H1 (cell line): ENCODE results near the gene SLC66A1. TPM values are rescaled to one million over a fixed set of nuclear protein-coding genes. Genes with fewer than 3 reads are reported as not detected.

Experiments used
- CTCF ChIA-PET: fragments of 300-600 bp; sonication (Branson Sonifier 250); formaldehyde crosslinking; loops from one replicate; lab custom pipeline; 2021; ENCODE audit not compliant: partially characterized antibody; lab: Charles Lee
- POLR2A ChIA-PET: fragments of 300-600 bp; sonication (Branson Sonifier 250); formaldehyde crosslinking; loops from one replicate; lab custom pipeline; 2021; ENCODE audit warnings: inconsistent platforms; ENCODE audit not compliant: partially characterized antibody; lab: Charles Lee
- DNase-seq, 2 experiments: peaks; one replicate each; pipeline versions ENCODE4 v3.0.0 to v3.0.0-alpha.2; 2010 to 2022; ENCODE audit warnings: low spot score in 2 of 2, low read depth in 1 of 2, mixed read lengths in 1 of 2
- FAIRE-seq: peaks from 2 replicates; lab custom pipeline; 2011; peaks lifted over from hg19 to GRCh38; lab: Jason Lieb, UNC
- H2AFZ ChIP-seq: 2 replicates; pipeline ENCODE4 v1.8.1; 2012; ENCODE audit warnings: low read length, inconsistent platforms
- H2AK5ac ChIP-seq: 2 replicates; pipeline ENCODE4 v1.6.1; 2013; ENCODE audit warnings: low read depth, low read length
- H2BK120ac ChIP-seq: replicated peaks from 2 replicates; pipeline ENCODE3; 2013; ENCODE audit warnings: low read depth, low read length, inconsistent platforms
- H2BK12ac ChIP-seq: 2 replicates; pipeline ENCODE4 v1.6.1; 2013; ENCODE audit warnings: low read depth, low read length
- H2BK15ac ChIP-seq: 2 replicates; pipeline ENCODE4 v1.6.1; 2013; ENCODE audit warnings: low read length
- H2BK20ac ChIP-seq: 2 replicates; pipeline ENCODE4 v1.6.1; 2013; ENCODE audit warnings: low read length
- H2BK5ac ChIP-seq: 2 replicates; pipeline ENCODE4 v1.6.1; 2013; ENCODE audit warnings: low read depth, low read length
- H3K14ac ChIP-seq: 2 replicates; pipeline ENCODE4 v1.6.1; 2013; ENCODE audit warnings: inconsistent platforms; ENCODE audit not compliant: insufficient read length
- H3K18ac ChIP-seq: 2 replicates; pipeline ENCODE4 v1.6.1; 2013; ENCODE audit warnings: low read length; ENCODE audit errors: extremely low read depth
- H3K23ac ChIP-seq: 2 replicates; pipeline ENCODE4 v1.6.1; 2013; ENCODE audit warnings: inconsistent platforms; ENCODE audit not compliant: insufficient read length
- H3K23me2 ChIP-seq: 2 replicates; pipeline ENCODE4 v1.6.1; 2013; ENCODE audit warnings: low read depth, low read length
- H3K27ac ChIP-seq: 2 replicates; pipeline ENCODE4 v1.6.1; 2011; ENCODE audit warnings: low read depth, low read length, inconsistent platforms
- H3K27me3 ChIP-seq, 4 experiments: replicated peaks in 1 of 4; 1 replicate in 1 of 4; 2 replicates in 3 of 4; pipeline versions ENCODE4 v1.6.1 to v1.8.1; 2011 to 2013; ENCODE audit warnings: low read length in 3 of 4, mild to moderate bottlenecking in 3 of 4, inconsistent platforms in 2 of 4, mixed read lengths in 2 of 4, moderate library complexity in 1 of 4; ENCODE audit not compliant: control insufficient read depth in 3 of 4, insufficient read depth in 3 of 4; ENCODE audit errors: extremely low read depth in 1 of 4
- H3K36me3 ChIP-seq, 4 experiments: 2 replicates each; pipeline versions ENCODE4 v1.6.1 to v1.8.1; 2011 to 2013; ENCODE audit warnings: mild to moderate bottlenecking in 4 of 4, low read length in 3 of 4, moderate library complexity in 2 of 4, control low read depth in 1 of 4, inconsistent platforms in 1 of 4; ENCODE audit not compliant: insufficient read depth in 4 of 4, control insufficient read depth in 2 of 4
- H3K4ac ChIP-seq: replicated peaks from 2 replicates; pipeline ENCODE3; 2013; ENCODE audit warnings: low read length, low read depth, mixed read lengths, inconsistent platforms; ENCODE audit not compliant: insufficient read length
- H3K4me1 ChIP-seq, 4 experiments: replicated peaks in 1 of 4; 1 replicate in 1 of 4; 2 replicates in 3 of 4; pipeline versions ENCODE4 v1.6.1 to v1.8.1; 2011 to 2013; ENCODE audit warnings: low read length in 3 of 4, inconsistent platforms in 2 of 4, mixed read lengths in 1 of 4; ENCODE audit not compliant: insufficient read depth in 4 of 4, control insufficient read depth in 3 of 4
- H3K4me2 ChIP-seq, 2 experiments: 2 replicates each; pipeline versions ENCODE4 v1.6.1 to v1.8.1; 2011 to 2013; ENCODE audit warnings: low read depth in 2 of 2, low read length in 2 of 2, control low read depth in 1 of 2, inconsistent platforms in 1 of 2, mild to moderate bottlenecking in 1 of 2; ENCODE audit not compliant: insufficient read depth in 1 of 2
- H3K4me3 ChIP-seq, 4 experiments: fragments of 200-600, 300-600 bp in 1 of 4; sonication (generic), shearing (Covaris generic), sonication (Bioruptor Twin) in 1 of 4; 2 replicates each; pipeline versions ENCODE4 v1.5.1 to v1.8.1; 2011 to 2016; ENCODE audit warnings: low read length in 4 of 4, low read depth in 3 of 4, control low read depth in 2 of 4, inconsistent platforms in 2 of 4, mild to moderate bottlenecking in 2 of 4, mixed read lengths in 1 of 4, moderate library complexity in 1 of 4; ENCODE audit not compliant: insufficient read depth in 2 of 4; ENCODE audit errors: extremely low read depth in 1 of 4
- H3K56ac ChIP-seq: replicated peaks from 2 replicates; pipeline ENCODE3; 2013; ENCODE audit warnings: low read depth, mild to moderate bottlenecking, mixed read lengths, low read length, inconsistent platforms; ENCODE audit not compliant: insufficient read length
- H3K79me1 ChIP-seq: 2 replicates; pipeline ENCODE4 v1.6.1; 2013; ENCODE audit warnings: low read depth, low read length, control low read depth
- H3K79me2 ChIP-seq, 2 experiments: 2 replicates each; pipeline versions ENCODE4 v1.6.1 to v1.8.1; 2012 to 2013; ENCODE audit warnings: low read length in 2 of 2, mild to moderate bottlenecking in 2 of 2, inconsistent platforms in 1 of 2; ENCODE audit not compliant: insufficient read depth in 2 of 2, control insufficient read depth in 1 of 2
- H3K9ac ChIP-seq, 4 experiments: replicated peaks in 1 of 4; 1 replicate in 1 of 4; 2 replicates in 3 of 4; pipeline versions ENCODE4 v1.6.1 to v1.8.1; 2011 to 2013; ENCODE audit warnings: low read depth in 3 of 4, low read length in 3 of 4, control low read depth in 2 of 4, mild to moderate bottlenecking in 2 of 4, moderate library complexity in 2 of 4, inconsistent platforms in 1 of 4; ENCODE audit errors: extremely low read depth in 1 of 4
- H3K9me3 ChIP-seq, 2 experiments: 2 replicates each; pipeline versions ENCODE4 v1.6.1 to v1.8.1; 2012 to 2013; ENCODE audit warnings: mild to moderate bottlenecking in 2 of 2, moderate library complexity in 2 of 2, control low read depth in 1 of 2, inconsistent platforms in 1 of 2, low read depth in 1 of 2, low read length in 1 of 2, mixed read lengths in 1 of 2; ENCODE audit not compliant: insufficient read depth in 2 of 2
- H4K20me1 ChIP-seq, 2 experiments: replicated peaks in 1 of 2; 2 replicates each; pipeline versions ENCODE3 to v1.8.1; 2011 to 2013; ENCODE audit warnings: inconsistent platforms in 2 of 2, low read length in 2 of 2, mild to moderate bottlenecking in 1 of 2; ENCODE audit not compliant: insufficient read depth in 2 of 2, control insufficient read depth in 1 of 2
- H4K5ac ChIP-seq: 2 replicates; pipeline ENCODE4 v1.6.1; 2013; ENCODE audit warnings: low read length, low read depth, mixed read lengths, inconsistent platforms; ENCODE audit not compliant: insufficient read length
- H4K8ac ChIP-seq: 2 replicates; pipeline ENCODE4 v1.8.0; 2013; ENCODE audit warnings: mild to moderate bottlenecking, moderate library complexity, low read length, inconsistent platforms; ENCODE audit not compliant: insufficient read depth; ENCODE audit errors: extremely low read depth
- H4K91ac ChIP-seq: replicated peaks from 2 replicates; pipeline ENCODE3; 2013; ENCODE audit warnings: low read length, mixed read lengths, inconsistent platforms; ENCODE audit not compliant: insufficient read length
- BCL11A ChIP-seq, 2 experiments: IDR thresholded peaks; one replicate each; pipeline ENCODE4 v1.6.1; 2011; ENCODE audit warnings: low read depth in 2 of 2, low read length in 2 of 2, mild to moderate bottlenecking in 2 of 2
- CBX5 ChIP-seq: fragments of 300-800, 300-1000 bp; sonication (generic); IDR thresholded peaks from 2 replicates; pipeline ENCODE4 v1.7.1; 2016; ENCODE audit warnings: antibody characterized with exemption, low read length, low read depth
- CTBP2 ChIP-seq: IDR thresholded peaks from 2 replicates; pipeline ENCODE4 v1.7.0; 2011; ENCODE audit warnings: borderline replicate concordance, mild to moderate bottlenecking, moderate library complexity, mixed read lengths, low read length; ENCODE audit not compliant: insufficient read depth, insufficient read length
- KDM5A ChIP-seq: fragments of 200-600 bp; IDR thresholded peaks from 2 replicates; pipeline ENCODE4 v1.7.1; 2012; ENCODE audit warnings: mild to moderate bottlenecking, low read length, inconsistent platforms, mixed read lengths
- SIRT6 ChIP-seq: IDR thresholded peaks from one replicate; pipeline ENCODE4 v1.7.1; 2012; ENCODE audit warnings: low read length, inconsistent platforms
- SUZ12 ChIP-seq: fragments of 200-600 bp; sonication (generic); IDR thresholded peaks from 2 replicates; pipeline ENCODE4 v1.6.1; 2012; ENCODE audit warnings: mild to moderate bottlenecking, inconsistent platforms, low read length, moderate library complexity, mixed read lengths
- TBP ChIP-seq: IDR thresholded peaks from 2 replicates; pipeline ENCODE4 v1.6.1; 2011; ENCODE audit warnings: low read depth, low read length, improper control_type of control experiment
- WGBS, 2 experiments: shearing (Covaris generic) in 1 of 2; methylation state at CpG; one replicate each; pipeline versions ENCODE4 v1.1.6 to v1.1.7; 2013 to 2015; ENCODE audit warnings: low lambda C conversion rate in 2 of 2, mixed read lengths in 2 of 2, inconsistent platforms in 1 of 2, low coverage in 1 of 2, missing lambda C conversion rate in 1 of 2; ENCODE audit not compliant: insufficient replicate concordance in 2 of 2, insufficient coverage in 1 of 2, insufficient read length in 1 of 2; ENCODE audit errors: extremely low coverage in 1 of 2, missing lambda C conversion rate in 1 of 2; 5-methylcytosine and 5-hydroxymethylcytosine counted together
- polyA plus RNA-seq, 7 experiments: library from polyadenylated mRNA; depleted of rRNA in 3 of 7; stranded (reverse) in 5 of 7; unstranded in 2 of 7; fragments of >200 nt in 5 of 7; fragments of 200-250 nt in 2 of 7; gene quantifications; 1 replicate in 5 of 7; 2 replicates in 1 of 7; 4 replicates in 1 of 7; pipeline versions ENCODE4 v1.2.1 to v1.2.3, GENCODE V29; 2011 to 2013; ENCODE audit warnings: missing spikeins in 2 of 7, mixed read lengths in 2 of 7
- total RNA-seq: library from RNA; stranded (reverse); fragmentation: NEBNext Ultra II Directional; extraction: Animal tissue kit (Norgen Biotek cat#: 25700); gene quantifications from 2 replicates; pipeline ENCODE4 v1.2.1, GENCODE V29; 2021
- TF ChIP-seq, protein P1 (sequence below): IDR thresholded peaks from 2 replicates; pipeline ENCODE4 v1.6.1; 2012; ENCODE audit warnings: low read length, inconsistent platforms
- TF ChIP-seq, protein P2 (sequence below): IDR thresholded peaks from 2 replicates; pipeline ENCODE4 v1.6.1; 2012; ENCODE audit warnings: inconsistent platforms

The SLC66A1 gene
- total and polyA plus RNA-seq, 2 of the 8 experiments (the other 6 are each of a cell fraction or from before 2014, with no cell fraction given), result 16.8 to 27.9 TPM

DNA sequence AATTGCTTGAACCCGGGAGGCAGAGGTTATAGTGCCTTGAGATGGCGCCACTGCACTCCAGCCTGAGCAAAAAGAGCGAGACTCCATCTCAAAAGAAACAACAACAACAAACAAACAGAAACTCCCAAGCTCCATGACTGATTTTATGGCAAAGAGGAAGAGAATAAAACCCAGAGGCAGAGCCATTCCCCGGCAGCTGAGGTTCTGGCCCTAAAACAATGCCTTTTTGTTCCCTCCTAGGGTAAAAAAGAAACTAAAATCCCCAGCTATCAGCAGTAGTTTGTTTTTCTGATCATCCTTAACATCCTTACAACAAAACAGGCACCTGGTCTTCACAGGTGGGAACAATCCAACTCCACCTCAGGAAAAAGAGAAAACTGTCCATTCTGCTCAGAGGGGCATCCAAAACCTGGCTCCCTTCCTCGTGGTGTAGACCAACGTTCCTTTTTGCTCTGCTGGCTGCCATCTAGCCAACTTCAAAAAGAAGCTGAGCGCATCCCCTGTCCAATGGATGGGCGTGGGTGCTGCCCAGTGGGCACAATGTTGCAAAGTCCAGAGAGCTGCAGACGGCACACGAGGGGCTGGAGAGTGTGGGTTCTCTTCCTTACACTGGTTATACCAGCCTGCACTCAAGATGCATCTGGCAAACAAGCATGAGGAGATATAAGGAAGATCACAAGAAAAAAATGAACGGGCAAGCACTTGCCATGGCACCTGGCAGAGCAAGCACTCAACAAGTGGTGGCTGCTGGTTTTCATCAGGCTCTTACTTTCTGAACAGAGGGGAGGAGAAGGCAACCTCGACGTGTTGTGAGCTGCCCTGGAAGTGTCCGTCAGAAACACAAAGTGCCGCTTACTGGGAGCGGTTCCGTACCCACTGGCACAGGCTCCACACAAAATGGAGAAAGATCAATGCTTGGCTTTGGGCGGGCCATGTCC is 54.7 kb downstream of the SLC66A1 start:
- ChIA-PET POLR2A (interaction anchor here (0.5 to 1.3 kb wide), 3 partner anchors 13 to 214 kb away, joined by 3 to 4 read pairs (median 3); no protein-coding TSS in a partner anchor), CTCF (interaction anchor here (0.7 to 8.1 kb wide), 14 partner anchors 8 to 337 kb away, joined by 3 to 56 read pairs (median 4); no protein-coding TSS in a partner anchor)
- H3K4ac ChIP-seq, result no peak overlapping the region
- H3K27ac ChIP-seq, result no peak overlapping the region; the same call in 1 of the 2 replicates
- no peak overlapping the region for H2BK12ac ChIP-seq
- DNase-seq (no peak), FAIRE-seq (no peak)
- H3K23me2 ChIP-seq, result no peaks in the 10 kb centered on the region
- H3K79me2 ChIP-seq, result peaks cover 0 to 12% of the 10 kb centered on the region in 2 experiments; a peak in 1 of 4 replicates
- no peak overlapping the region for H3K4me3 ChIP-seq
- no peak overlapping the region for H3K56ac ChIP-seq
- H2BK20ac ChIP-seq, result no peak overlapping the region
- H2AFZ ChIP-seq, result no peak overlapping the region
- 97% methylated on average over 18 of the region's 18 CpGs; no CpG with 5 or more reads in 1 of the 2 experiments for WGBS, 2 experiments
- no peaks in the 10 kb centered on the region for H3K9me3 ChIP-seq
- H3K18ac ChIP-seq, result no peak overlapping the region
- no peak overlapping the region for H4K5ac ChIP-seq
- peaks cover 0 to 2% (median 0%) of the 10 kb centered on the region in 4 experiments; a peak in 1 of 7 replicates for H3K4me1 ChIP-seq
- no peak overlapping the region for H3K4me2 ChIP-seq
- TF ChIP-seq CTBP2 (no peak), CBX5 (no peak), SIRT6 (no peak), KDM5A (no peak), BCL11A (IDR thresholded peaks at IDR 0.05; ENCODE audit: low read depth in 2 of 2, low read length in 2 of 2) (no peak), TBP (no peak), SUZ12 (no peak)
- TF ChIP-seq, protein P1, sequence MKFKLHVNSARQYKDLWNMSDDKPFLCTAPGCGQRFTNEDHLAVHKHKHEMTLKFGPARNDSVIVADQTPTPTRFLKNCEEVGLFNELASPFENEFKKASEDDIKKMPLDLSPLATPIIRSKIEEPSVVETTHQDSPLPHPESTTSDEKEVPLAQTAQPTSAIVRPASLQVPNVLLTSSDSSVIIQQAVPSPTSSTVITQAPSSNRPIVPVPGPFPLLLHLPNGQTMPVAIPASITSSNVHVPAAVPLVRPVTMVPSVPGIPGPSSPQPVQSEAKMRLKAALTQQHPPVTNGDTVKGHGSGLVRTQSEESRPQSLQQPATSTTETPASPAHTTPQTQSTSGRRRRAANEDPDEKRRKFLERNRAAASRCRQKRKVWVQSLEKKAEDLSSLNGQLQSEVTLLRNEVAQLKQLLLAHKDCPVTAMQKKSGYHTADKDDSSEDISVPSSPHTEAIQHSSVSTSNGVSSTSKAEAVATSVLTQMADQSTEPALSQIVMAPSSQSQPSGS, result no peak
- TF ChIP-seq, protein P2, sequence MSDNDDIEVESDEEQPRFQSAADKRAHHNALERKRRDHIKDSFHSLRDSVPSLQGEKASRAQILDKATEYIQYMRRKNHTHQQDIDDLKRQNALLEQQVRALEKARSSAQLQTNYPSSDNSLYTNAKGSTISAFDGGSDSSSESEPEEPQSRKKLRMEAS, result no peak
- peaks cover 0 to 2% (median 0%) of the 10 kb centered on the region in 4 experiments; a peak in 2 of 8 replicates for H3K36me3 ChIP-seq
- H4K91ac ChIP-seq, result no peak overlapping the region
- no peaks in the 10 kb centered on the region for H3K27me3 ChIP-seq
- H3K23ac ChIP-seq, result no peak overlapping the region
- H2BK5ac ChIP-seq, result no peak overlapping the region
- H4K8ac ChIP-seq, result no peak overlapping the region; the same call in 1 of the 2 replicates
- H3K9ac ChIP-seq, result no peak overlapping the region
- no peak overlapping the region for H2BK120ac ChIP-seq
- peaks cover 11 to 19% of the 10 kb centered on the region in 2 experiments for H4K20me1 ChIP-seq
- H3K79me1 ChIP-seq, result peaks cover 10% of the 10 kb centered on the region
- H2AK5ac ChIP-seq, result no peak overlapping the region
- no peak overlapping the region for H2BK15ac ChIP-seq
- H3K14ac ChIP-seq, result no peak overlapping the region
